ENCODE measurements around the gene PTPRS. TPM values are rescaled to one million over a fixed set of nuclear protein-coding genes. Genes with fewer than 3 reads are reported as not detected.

PTPRS gene
- total and polyA plus RNA-seq, 9 of the 15 experiments (the other 6 are each of a cell fraction or from before 2014, with no cell fraction given): 1.1 to 49.4 (median 14.1) TPM

- no peak for TF ChIP-seq CEBPZ (IDR thresholded peaks at IDR 0.05; ENCODE audit: borderline replicate concordance, low read depth, low read length)
- peak; percentile 89; the same call in 1 of the 2 replicates for TF ChIP-seq ESRRB (CRISPR knock-in tag; IDR thresholded peaks at IDR 0.05; ENCODE audit: borderline replicate concordance)
- TF ChIP-seq ZNF717 (CRISPR knock-in tag; IDR thresholded peaks at IDR 0.05): peak; percentile 91
- no peak for TF ChIP-seq USF2 (CRISPR knock-in tag; IDR thresholded peaks at IDR 0.05)
- no peak for TF ChIP-seq ZNF644 (tag; IDR thresholded peaks at IDR 0.05; ENCODE audit: low read depth)
- no peak for TF ChIP-seq PTRF (tag; IDR thresholded peaks at IDR 0.05)
- TF ChIP-seq RBM39 (optimal IDR thresholded peaks at IDR 0.05; ENCODE audit: low read depth, low read length): no peak
- no peak for TF ChIP-seq ZNF707 (CRISPR knock-in tag; conservative IDR thresholded peaks at IDR 0.05)
- no peak; the same call in 1 of the 2 replicates for TF ChIP-seq DEAF1 (CRISPR knock-in tag; IDR thresholded peaks at IDR 0.05)
- no peak for TF ChIP-seq TCF7L2 (IDR thresholded peaks at IDR 0.05; ENCODE audit: low read depth, low read length)
- no peak for TF ChIP-seq ZNF384 (IDR thresholded peaks at IDR 0.05; ENCODE audit: low read depth, low read length)
- no peak for TF ChIP-seq TRIM28 (IDR thresholded peaks at IDR 0.05)
- TF ChIP-seq PURB (CRISPR knock-in tag; IDR thresholded peaks at IDR 0.05; ENCODE audit: low read depth): no peak
- no peak for TF ChIP-seq CBFB (CRISPR knock-in tag; IDR thresholded peaks at IDR 0.05)
- TF ChIP-seq BRF1 (IDR thresholded peaks at IDR 0.05; ENCODE audit: borderline replicate concordance, extremely low read depth, insufficient read length): no peak
- TF ChIP-seq NCOR1 (IDR thresholded peaks at IDR 0.05): peak; percentile 70
- no peak for TF ChIP-seq ATF7 (IDR thresholded peaks at IDR 0.05)
- TF ChIP-seq ZNF551 (CRISPR knock-in tag; IDR thresholded peaks at IDR 0.05): peak; percentile 74; the same call in 1 of the 2 replicates
- TF ChIP-seq, protein P1, sequence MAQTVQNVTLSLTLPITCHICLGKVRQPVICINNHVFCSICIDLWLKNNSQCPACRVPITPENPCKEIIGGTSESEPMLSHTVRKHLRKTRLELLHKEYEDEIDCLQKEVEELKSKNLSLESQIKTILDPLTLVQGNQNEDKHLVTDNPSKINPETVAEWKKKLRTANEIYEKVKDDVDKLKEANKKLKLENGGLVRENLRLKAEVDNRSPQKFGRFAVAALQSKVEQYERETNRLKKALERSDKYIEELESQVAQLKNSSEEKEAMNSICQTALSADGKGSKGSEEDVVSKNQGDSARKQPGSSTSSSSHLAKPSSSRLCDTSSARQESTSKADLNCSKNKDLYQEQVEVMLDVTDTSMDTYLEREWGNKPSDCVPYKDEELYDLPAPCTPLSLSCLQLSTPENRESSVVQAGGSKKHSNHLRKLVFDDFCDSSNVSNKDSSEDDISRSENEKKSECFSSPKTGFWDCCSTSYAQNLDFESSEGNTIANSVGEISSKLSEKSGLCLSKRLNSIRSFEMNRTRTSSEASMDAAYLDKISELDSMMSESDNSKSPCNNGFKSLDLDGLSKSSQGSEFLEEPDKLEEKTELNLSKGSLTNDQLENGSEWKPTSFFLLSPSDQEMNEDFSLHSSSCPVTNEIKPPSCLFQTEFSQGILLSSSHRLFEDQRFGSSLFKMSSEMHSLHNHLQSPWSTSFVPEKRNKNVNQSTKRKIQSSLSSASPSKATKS (CRISPR knock-in tag; IDR thresholded peaks at IDR 0.05): no peak
- no peak for TF ChIP-seq ZNF79 (CRISPR knock-in tag; IDR thresholded peaks at IDR 0.05; ENCODE audit: low read depth)
These were observed 31.9 kb downstream of the PTPRS start (continued) for GRCh38 chr19:5308451-5309437.

Measured in K562 (cell line).